ENCODE data around the gene ITGB3.

- TF ChIP-seq SIN3A (conservative IDR thresholded peaks at IDR 0.05 in 1 of 2, IDR thresholded peaks at IDR 0.05 in 1 of 2; ENCODE audit: low read depth in 1 of 2, low read length in 2 of 2) (no peak), CHD2 (IDR thresholded peaks at IDR 0.05; ENCODE audit: low read length) (no peak), SAP30 (IDR thresholded peaks at IDR 0.05; ENCODE audit: insufficient read depth, insufficient replicate concordance, low read length) (no peak), CTCF (IDR thresholded peaks at IDR 0.05; ENCODE audit: control extremely low read depth in 1 of 3, insufficient read depth in 1 of 3, low read depth in 1 of 3, low read length in 3 of 3) (no peak), POLR2AphosphoS5 (IDR thresholded peaks at IDR 0.05; ENCODE audit: low read depth, low read length) (no peak), USF2 (IDR thresholded peaks at IDR 0.05; ENCODE audit: low read length) (no peak), EZH2 (IDR thresholded peaks at IDR 0.05; ENCODE audit: low read depth, low read length, severe bottlenecking) (no peak), MAX (IDR thresholded peaks at IDR 0.05) (no peak), POLR2A (IDR thresholded peaks at IDR 0.05; ENCODE audit: control extremely low read depth in 1 of 2, low read depth in 2 of 2, low read length in 2 of 2) (no peak), BACH1 (IDR thresholded peaks at IDR 0.05; ENCODE audit: low read length) (no peak), YY1 (IDR thresholded peaks at IDR 0.05; ENCODE audit: low read depth, low read length) (no peak)
These were observed 8.9 kb upstream of the ITGB3 start for GRCh38 chr17:47244697-47245096.
